NCI-H2171 treated with DMSO at 0.1 percent for 48 hours (cell line): ENCODE data around the gene ARMH3.
"Not testable (repeated sequence)": the region's sequence is repeated elsewhere in the genome, so short reads cannot be mapped to it uniquely, and the experiment has no call there.

Experiments used
- DNase-seq: peaks from one replicate; lab custom pipeline; 2025; lab: John Stamatoyannopoulos, UW

ARMH3 gene

DNA sequence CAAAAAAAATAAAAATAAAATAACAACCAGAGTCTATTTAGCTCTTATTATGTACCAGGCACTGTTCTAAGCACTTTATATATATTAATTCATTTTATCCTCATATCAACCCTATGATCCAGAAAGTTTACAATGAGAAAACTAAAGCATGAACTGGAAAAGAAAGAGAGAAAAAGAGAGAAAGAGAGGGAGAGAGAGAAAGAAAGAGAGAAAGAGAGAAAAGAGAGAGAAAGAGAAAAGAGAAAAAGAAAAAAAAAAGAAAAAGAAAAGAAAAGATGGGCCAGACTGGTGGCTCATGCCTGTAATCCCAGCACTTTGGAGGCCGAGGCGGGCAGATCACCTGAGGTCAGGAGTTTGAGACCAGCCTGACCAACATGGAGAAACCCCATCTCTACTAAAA is 9.9 kb downstream of the ARMH3 start:
- DNase-seq: no peak

DNA sequence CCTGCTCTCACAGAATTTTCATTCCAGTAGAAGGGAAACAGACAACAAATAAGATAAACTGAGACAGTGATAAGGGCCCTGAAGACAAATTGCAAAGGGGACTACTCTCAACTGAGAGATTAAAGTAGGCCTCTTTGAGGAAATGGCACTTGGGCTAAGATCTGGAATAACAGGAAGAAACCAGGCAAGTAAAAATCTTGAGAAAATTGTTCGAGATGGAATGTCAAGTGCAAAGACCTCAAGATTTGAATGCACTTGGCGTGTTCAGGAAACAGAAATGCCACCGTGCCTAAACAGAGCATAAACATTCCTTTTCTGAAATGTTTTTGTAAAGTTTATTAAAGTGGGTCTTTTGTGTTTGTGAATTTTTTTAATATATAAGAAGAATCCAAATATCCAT is 10.7 kb downstream of the ARMH3 start:
- no peak for DNase-seq

DNA sequence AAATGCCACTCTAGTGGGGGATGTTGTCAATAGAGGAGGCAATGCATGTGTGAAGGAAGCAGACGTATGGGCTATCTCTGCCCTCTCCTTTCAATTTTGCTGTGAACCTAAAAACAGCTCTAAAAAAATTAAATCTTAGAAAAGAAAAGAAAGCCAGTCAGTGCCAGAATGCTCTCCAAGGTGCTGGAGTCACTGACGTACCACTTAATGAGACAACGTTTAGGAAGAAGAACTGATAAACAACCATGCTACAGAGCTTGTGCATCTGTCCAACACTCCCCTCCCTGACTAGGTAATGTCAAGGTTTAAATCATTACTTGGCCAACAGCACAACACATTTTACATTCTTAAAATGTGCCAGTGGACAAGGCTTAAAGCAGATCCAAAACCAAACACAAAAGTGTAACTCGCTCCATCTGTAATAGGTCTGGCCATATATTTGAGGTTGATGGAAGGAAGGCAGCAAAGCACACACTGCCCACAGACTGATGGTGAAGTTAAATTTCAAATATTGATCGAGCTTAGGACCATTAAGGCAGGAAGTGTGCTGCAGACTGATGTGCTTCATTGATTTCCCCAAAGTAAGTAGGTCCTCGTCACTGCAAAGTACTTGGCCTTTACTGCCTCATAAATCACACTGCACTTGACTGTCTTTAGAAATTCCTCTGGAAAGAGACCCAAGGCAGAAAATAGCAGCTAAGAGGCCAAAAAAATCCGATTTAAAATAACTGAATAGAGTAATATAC is 15.5 kb downstream of the ARMH3 start:
- DNase-seq: no peak

DNA sequence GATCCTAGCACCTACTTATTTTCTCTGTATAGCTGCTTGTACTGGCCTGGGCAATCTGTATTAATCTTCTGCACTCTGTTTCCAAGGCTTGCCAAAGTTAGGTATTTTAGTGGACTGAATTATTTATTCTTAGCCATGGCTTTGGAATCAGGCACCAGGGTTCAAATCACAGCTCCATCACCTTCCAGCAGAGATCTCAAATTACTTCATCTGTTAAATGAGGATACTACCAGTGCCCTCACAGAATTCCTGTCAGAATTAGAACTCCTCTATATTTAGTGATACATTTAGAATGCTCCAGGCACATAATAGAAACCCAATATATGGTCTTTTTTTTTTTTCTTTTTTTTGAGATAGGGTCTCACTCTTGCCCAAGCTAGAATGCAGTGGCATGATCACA is 17.6 kb downstream of the ARMH3 start:
- DNase-seq: no peak

DNA sequence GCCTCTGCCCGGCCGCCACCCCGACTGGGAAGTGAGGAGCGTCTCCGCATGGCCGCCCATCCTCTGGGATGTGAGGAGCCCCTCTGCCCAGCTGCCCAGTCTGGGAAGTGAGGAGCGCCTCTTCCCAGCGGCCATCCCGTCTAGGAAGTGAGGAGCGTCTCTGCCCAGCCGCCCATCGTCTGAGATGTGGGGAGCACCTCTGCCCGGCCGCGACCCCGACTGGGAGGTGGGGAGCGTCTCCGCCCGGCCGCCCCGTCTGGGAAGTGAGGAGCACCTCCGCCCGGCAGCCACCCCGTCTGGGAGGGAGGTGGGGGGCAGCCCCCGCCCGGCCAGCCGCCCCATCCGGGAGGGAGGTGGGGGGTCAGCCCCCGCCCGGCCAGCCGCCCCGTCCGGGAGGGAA is 20.2 kb downstream of the ARMH3 start:
- not testable (repeated sequence) for DNase-seq

DNA sequence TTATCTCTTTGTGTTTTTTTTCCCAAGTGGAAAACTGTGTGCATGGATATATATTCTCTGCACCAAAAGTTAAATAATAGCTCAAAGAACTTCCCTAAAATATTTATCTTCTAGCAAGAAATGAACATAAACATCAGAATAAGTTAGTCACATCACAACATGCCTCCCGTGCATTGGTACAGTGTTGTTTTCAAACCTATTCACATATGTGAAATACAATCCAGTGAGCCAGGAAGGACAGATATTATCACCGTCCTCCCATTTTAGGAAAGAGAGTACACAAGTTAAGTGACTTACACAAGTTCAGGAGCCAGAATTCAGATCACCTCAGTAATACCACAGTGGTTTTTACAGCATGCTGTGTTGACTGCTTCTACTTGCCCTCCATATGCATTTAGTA is 22.2 kb downstream of the ARMH3 start:
- no peak for DNase-seq

DNA sequence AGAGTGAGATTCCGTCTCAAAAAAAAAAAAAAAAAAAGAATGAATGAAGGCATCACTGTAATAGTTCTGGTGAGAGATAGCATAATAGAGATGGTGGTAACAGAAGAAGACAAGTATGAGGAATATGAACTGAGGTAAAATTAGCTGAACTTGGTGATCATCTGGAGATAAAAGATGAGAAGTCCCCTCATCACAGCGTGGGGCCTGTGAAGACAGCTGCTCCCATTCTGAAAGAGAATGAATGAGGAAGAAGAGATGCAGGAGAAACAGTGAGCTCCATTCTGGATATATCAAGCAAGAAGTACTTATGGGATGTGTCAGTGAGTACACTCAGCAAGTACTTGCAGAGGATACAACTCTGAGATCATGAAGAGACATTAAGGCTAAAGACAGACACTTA is 28.7 kb downstream of the ARMH3 start:
- no peak for DNase-seq

DNA sequence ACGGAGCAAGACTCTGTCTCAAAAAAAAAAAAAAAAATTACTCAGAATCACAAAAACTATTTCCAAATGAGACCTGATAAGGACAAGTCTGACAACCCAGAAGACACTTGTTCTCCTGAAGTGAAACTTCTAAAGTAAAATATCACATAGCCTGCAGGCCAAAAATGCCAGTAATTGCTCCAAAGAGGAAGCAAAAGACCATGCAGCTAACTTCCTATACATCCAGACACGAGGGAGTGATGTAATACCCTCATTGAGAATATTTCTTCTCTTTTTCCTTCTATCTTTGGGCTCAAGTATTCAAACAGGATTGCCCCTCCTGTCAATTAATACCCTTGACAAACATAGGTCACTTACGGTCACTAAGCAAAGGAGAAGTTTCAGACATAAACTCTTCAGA is 31.2 kb downstream of the ARMH3 start:
- DNase-seq: no peak

DNA sequence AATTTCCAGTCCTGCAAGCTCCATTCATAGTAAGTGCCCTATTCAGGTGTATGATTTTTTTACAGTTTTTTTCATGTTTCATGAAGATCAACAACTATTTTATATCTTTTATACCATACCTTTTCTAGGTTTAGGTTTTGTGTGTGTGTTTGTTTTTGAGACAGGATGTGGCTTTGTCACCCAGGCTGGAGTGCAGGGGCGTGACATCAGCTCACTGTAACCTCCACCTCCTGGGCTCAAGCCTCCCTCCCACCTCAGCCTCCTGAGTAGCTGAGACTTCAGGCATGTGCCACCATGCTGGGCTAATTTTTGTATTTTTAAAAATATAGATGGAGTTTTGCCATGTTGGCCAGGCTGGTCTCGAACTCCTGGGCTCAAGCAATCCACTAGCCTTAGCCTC is 35.0 kb downstream of the ARMH3 start:
- DNase-seq: no peak

DNA sequence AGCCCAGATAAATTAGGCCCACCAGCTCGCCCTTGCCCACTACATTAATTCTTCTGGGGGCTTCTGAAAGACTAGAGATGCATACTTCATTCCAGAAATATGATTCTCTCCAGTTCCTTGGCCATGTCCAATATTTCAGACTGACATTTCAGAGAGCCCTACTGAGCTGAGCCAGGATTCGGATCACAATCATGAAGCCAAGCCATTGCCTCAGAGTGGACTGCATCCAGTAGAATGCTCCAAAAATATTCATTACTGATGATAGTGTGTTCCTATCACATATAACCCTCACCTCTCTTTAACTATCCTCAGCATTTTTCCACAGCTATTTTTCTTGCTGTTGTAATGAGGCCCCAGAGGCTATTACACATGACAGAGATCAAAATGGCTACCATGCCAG is 38.7 kb downstream of the ARMH3 start:
- DNase-seq: no peak

DNA sequence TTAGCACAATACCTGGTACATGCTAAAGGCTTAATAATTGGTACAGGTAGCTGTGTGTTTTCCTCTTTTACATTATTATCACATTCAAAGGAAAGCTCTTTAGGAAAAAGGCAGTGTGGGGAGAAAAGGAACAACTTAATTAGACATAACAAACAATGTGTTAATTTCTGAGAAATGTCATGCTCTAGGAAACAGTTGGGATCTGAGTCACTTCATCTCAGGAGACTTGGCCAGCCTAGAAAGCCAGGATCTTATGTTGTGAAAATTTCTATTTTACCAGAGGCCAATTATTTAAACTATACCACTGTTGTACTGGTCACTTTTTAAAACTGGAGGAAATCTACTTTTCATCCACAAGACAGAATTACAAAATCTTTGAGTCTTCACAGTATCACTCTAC is 39.6 kb downstream of the ARMH3 start:
- no peak for DNase-seq

DNA sequence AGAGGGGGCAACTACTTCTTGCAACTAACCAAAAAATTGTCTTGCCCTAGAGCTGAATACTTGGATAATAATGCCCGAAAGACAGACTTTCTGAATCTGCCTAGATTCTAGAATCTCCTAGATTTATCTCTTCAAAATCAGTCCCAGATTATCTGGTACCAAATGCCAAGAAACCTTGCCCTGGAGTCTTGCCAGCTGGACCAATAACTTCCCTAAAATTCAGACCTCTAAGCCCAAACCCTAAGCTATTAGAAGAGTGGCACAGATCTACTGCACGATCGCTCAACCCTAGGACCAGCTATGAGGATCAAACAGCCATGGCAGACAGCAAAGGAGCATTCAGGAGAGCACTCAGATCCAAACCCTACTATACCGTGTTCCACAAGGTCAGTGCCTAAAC is 45.0 kb downstream of the ARMH3 start:
- DNase-seq: no peak

DNA sequence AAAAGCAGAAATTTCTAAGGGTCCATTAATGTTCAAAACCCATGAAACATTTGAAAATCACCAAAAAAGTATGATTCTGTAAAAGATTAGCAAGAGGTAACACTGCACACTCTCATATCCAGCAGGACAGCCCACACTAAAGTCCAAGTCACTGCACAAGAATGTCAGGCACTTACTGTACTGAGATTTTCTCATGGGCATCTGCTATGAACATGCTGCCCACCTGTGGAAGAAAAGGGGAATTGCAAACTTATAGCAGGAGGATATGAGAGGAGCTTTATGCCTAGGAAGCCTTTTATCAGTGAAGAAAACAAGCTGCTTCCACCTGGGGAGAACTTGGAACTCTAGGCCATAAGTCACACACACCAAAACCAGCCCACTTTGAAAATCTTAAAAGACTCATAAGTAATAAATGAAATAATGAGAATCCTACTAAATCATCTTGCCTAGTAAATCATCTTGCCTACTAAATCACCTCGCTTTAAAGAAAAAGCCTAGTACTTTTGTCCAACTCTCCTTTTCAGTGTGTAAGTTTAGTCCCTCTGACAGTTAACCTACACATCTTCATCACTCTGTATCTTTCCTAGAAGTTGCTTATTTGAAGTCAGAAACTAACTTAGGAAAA is 46.1 kb downstream of the ARMH3 start:
- peak; percentile 62 for DNase-seq

DNA sequence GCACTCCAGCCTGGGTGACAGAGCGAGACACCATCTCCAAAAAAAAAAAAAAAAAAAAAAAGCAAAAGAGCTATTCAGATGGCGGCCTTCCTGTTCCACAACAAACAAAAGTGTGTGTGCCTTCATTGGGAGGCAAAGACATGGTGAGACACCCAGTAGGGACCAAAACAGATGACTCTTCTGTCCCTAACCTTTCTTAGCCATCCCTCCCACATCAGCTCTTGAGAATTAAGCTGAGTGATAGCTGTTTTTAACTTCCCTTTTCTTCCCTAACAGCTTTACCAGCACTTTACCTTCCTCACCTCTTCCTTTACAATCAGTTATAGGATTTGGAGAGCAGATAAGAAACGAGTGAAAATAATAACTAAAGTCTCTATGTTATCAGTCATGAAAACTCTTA is 48.2 kb downstream of the ARMH3 start:
- no peak for DNase-seq

DNA sequence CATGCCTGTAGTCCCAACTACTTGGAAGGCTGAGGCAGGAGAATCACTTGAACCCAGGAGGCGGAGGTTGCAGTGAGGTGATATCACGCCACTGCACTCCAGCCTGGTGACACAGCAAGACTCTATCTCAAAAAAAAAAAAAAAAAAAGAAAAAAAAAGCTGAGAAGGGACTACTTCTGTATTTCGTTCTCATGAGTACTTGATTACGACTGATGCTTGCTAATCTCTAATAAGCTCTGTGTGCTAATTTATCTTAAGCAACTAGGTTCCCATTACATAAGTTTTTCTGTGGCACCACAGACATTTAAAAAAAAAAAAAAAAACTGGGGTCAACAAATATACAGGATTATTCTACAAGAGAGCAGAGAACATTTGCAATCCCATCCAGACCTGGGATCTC is 48.9 kb downstream of the ARMH3 start:
- DNase-seq: not testable (repeated sequence)

DNA sequence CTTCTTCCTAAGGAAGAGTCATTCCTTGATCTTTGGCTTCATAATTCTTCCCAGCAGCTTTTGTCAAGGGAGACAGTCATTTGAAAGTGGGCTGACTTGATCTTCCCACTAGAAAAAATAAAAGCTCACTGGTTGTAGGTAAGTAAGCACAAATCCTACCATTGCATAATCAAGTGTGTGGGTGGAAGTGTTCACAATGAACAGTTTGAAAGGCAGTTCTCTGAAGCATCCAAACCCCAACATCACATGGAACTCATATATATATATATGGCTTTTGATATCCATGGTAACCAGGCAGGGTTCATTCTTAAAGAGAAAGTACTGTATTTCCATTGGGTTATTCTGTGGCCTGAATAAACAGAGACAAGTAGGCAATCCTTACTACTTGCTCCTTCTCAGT is 51.6 kb downstream of the ARMH3 start:
- DNase-seq: no peak

DNA sequence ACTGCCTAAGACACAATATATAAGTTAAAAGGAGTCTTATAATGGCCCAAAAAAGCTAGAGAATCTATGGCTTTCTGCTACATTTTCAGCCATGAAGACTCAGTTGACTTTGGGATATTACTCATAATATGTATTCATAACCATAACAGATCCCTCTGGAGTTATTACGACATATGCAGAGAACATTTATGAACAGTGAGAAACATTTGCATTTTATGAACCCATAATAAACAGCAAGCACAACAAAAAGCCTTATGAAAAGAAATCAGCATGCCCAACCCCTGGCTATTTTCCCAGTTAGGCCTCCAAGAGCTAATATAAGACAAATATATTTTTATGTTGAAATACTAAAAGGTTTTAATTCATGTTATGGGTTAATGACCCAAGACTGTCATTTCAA is 52.4 kb downstream of the ARMH3 start:
- no peak for DNase-seq

DNA sequence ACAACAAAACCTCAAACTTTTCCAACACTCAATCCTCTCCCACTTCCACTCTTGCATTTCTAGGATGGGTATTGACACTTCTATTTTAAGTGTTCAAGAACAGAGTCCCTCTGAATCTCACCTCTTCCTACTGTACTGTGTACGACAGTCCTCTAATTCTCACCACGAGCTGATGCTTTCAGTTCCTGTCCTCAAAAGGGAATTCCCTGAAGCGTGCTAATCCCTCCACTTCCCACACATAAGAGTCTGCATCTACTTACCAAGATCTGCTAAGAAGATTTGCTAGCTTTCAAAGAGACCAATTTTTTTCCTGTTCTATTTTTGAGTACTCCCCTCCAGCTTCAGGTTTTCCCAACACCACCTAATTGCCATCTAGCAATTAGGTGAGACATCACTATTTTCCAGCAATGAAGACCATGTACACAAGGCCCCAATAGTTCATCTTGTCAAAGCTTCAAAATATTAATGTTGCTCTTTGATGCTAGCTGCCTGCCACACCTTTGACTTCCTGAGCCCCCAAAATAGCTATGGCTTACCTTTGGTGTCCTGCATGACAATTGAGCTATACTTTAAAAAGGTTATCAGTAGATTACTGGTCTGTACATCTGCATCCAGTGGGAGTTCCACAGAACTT is 54.4 kb downstream of the ARMH3 start:
- no peak for DNase-seq

DNA sequence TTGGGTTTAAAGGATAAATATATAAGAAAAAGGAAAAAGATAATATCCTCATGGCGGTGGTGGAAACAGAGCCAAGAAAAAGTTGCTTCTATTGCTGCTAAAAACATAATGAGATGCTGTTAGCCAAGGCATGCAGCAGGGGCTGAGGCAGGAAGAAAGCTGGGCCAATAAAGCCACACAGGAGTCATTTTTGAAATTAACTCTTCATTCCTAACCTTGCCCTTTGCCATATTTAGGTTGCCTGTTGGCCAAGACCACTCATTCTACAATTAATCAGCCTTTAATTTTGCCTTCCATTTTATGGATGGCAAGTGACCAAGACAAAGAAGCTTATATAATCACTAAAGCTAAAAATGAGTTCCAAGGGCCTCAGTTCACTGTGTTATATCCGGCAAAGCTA is 58.2 kb downstream of the ARMH3 start:
- DNase-seq: no peak

DNA sequence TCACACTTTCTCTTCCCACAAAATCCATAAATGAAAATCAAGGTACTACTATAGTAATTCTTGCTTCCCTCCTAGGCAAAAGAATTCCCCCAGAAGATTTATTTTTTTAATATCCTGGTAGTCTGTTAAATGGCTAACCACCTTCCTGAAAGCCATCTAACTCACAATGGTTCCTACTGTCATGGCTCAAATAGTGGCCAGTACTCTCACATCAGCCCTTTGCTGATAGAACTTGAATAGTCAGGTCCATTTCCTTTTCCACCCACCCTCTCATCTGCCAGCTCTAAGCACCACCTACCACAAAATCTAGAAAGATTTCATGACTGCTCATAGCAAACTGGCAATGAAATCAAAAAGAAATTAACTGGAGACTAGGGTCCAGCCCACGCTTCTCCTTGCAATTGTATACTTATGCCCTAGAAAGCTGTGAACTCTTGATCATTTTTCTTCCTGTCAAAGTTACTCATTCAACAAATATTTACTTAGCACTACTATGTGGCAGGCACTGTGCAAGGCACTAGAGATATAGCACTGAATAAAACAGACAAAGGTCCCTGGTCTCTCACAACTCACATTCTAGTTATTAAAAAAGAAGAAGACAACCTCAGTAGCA is 60.4 kb downstream of the ARMH3 start:
- DNase-seq: no peak

DNA sequence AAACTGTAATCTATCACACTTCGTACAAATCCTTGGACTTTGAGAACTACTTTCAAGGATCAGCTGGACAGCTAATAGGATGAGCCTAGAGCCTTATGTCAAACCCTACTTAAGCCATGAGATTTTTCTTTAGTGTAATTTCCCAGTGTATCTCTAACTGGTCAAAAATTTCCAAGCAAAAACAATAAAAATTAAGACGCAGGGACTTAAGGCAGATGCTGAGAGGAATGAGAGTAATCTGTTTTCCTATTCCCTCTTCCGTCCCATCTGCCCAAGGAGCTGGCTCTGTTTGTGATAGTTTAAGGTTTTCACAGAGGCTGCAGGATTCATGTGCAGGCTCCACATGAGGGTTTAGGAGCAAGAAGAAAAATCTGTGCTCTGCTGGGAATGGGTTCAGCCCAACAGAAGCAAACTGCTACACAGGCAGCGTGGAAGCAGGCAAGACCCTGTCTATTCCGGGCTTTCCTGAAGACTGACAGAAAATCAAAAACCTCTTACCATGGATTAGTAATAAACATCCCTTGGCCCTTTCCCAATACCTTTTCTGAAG is 62.2 kb downstream of the ARMH3 start:
- no peak for DNase-seq

DNA sequence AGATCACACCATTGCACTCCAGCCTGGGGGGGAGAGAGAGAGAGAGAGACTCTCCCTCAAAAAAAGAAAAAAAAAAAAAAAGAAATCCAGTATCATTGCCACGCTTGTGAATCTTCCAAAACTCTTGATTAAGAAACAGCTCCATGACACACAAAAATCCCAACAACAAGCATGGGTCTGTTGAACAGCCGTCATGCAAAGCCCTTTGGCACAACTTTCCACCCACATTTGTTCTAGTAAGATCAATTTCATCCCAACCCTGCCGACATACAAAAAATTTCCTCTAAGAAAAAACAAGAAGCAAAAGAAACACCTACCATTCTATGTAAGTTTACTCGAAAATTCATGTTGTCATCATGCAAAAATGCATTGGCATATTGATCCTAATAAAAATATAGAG is 62.8 kb downstream of the ARMH3 start:
- no peak for DNase-seq

DNA sequence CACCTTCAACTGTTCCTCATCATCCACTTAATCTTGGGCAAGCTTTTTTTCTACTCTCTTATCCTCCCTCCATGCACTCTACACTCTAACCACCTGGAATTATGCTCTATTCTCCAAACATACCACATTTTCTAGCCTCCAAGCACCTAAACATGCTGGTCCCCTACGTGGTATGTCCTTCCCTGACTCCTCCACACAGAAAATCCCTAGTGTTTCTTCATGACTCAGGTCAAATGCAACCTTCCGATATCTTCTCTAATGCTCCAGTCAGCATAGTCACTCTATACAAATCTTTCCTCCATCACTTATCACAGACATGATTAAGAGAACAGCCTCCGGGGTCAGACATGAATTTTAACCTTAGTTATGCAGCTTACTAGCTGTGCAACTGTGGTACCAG is 68.8 kb downstream of the ARMH3 start:
- DNase-seq: no peak
